Body of pancreas (tissue), 4 donors: ENCODE measurements around the gene TSPAN14. TPM values are rescaled to one million over a fixed set of nuclear protein-coding genes. Genes with fewer than 3 reads are reported as not detected.

Experiments
- ATAC-seq: fragments of 150-250 bp; one replicate; pipeline ENCODE4 v1.9.1; 2016
- DNase-seq, 4 donors: peaks; one replicate each; pipeline ENCODE4 v3.0.0-alpha.2; 2019
- H3K27ac ChIP-seq, 4 donors: fragments of 200-600 bp; sonication (generic); 1 replicate in 3 of 4; 2 replicates in 1 of 4; pipeline versions ENCODE4 v1.5.1 to v1.6.1; 2016 to 2019; ENCODE audit warnings: mild to moderate bottlenecking in 1 of 4, mixed read lengths in 1 of 4, moderate library complexity in 1 of 4
- H3K27me3 ChIP-seq, 2 donors: fragments of 200-600 bp; sonication (generic); one replicate each; pipeline ENCODE4 v1.6.0; 2016; ENCODE audit warnings: mild to moderate bottlenecking in 1 of 2
- H3K36me3 ChIP-seq, 2 donors: fragments of 200-600 bp; sonication (generic); replicated peaks in 1 of 2; 2 replicates each; pipeline ENCODE4 v1.5.1; 2016; ENCODE audit warnings: low read depth in 2 of 2; ENCODE audit not compliant: insufficient read depth in 1 of 2
- H3K4me1 ChIP-seq: fragments of 200-600 bp; sonication (generic); one replicate; pipeline ENCODE4 v1.6.0; 2016
- H3K4me3 ChIP-seq, 2 donors: fragments of 200-600 bp; sonication (generic); 1 replicate in 1 of 2; 2 replicates in 1 of 2; pipeline ENCODE4 v1.5.1; 2016 to 2019
- H3K9me3 ChIP-seq, 3 donors: fragments of 200-600 bp; sonication (generic); 1 replicate in 2 of 3; 2 replicates in 1 of 3; pipeline ENCODE4 v1.5.1; 2016
- CTCF ChIP-seq, 7 experiments: fragments of 450-650 bp in 4 of 7; fragments of 200-600 bp in 3 of 7; sonication (generic) in 3 of 7; IDR thresholded peaks; one replicate each; pipeline ENCODE4 v1.5.1; 2016 to 2019; ENCODE audit warnings: antibody characterized with exemption in 7 of 7
- POLR2A ChIP-seq, 3 donors: fragments of 450-650 bp; IDR thresholded peaks; one replicate each; pipeline ENCODE4 v1.6.1; 2016; ENCODE audit warnings: antibody characterized with exemption in 3 of 3, mild to moderate bottlenecking in 2 of 3
- WGBS, 2 donors: methylation state at CpG; one replicate each; pipeline ENCODE4 v1.1.5; 2017; 5-methylcytosine and 5-hydroxymethylcytosine counted together
- intact Hi-C: fragments of 100-400 bp; cut with DNase I; formaldehyde crosslinking; loops from one replicate; pipeline ENCODE4 v1.15.1; 2023
- total RNA-seq, 2 donors: library from RNA; depleted of rRNA; stranded (reverse); fragments of >200 nt; gene quantifications; one replicate each; pipeline ENCODE4 v1.1.0, GENCODE V29; 2016

Gene TSPAN14
- total RNA-seq, 2 donors from 2014 or later = 22.3 to 63.0 TPM

GRCh38 chr10:80492848-80493521, 38.9 kb downstream of the TSPAN14 start:
- ATAC-seq = no peak

GRCh38 chr10:80493522-80494051, 39.5 kb downstream of the TSPAN14 start:
- no peak for DNase-seq
- Histone ChIP-seq H3K9me3 (no peaks in the 10 kb centered on the region), H3K4me3 (no peak overlapping the region), H3K27ac (peak overlapping the region in 2 of 4 donors; percentile 12 to 73), H3K4me1 (peaks cover 61% of the 10 kb centered on the region), H3K27me3 (no peaks in the 10 kb centered on the region), H3K36me3 (no peaks in the 10 kb centered on the region)
- intact Hi-C loops = no loop called here
- ATAC-seq = no peak
- 52 to 60% methylated on average over 4 of the region's 4 CpGs for whole genome bisulfite sequencing, 2 donors
- no peak for TF ChIP-seq POLR2A (IDR thresholded peaks at IDR 0.05)
- no peak for TF ChIP-seq CTCF (IDR thresholded peaks at IDR 0.05)

More at GRCh38 chr10:80492848-80493521, 38.9 kb downstream of the TSPAN14 start:
- Histone ChIP-seq H3K9me3 (no peaks in the 10 kb centered on the region), H3K36me3 (no peaks in the 10 kb centered on the region), H3K4me3 (no peak overlapping the region), H3K4me1 (peaks cover 61% of the 10 kb centered on the region), H3K27ac (peak overlapping the region in 2 of 4 donors; percentile 12 to 73), H3K27me3 (no peaks in the 10 kb centered on the region)
- intact Hi-C loops = no loop called here
- TF ChIP-seq POLR2A (IDR thresholded peaks at IDR 0.05) (no peak), CTCF (IDR thresholded peaks at IDR 0.05) (no peak)
- DNase-seq = no peak
- 71 to 74% methylated on average over 6 of the region's 6 CpGs for WGBS, 2 donors

- Histone ChIP-seq H3K27me3 (no peaks in the 10 kb centered on the region), H3K36me3 (no peaks in the 10 kb centered on the region), H3K9me3 (no peaks in the 10 kb centered on the region), H3K27ac (peak overlapping the region in 2 of 4 donors; percentile 32 to 85), H3K4me3 (no peak overlapping the region), H3K4me1 (peaks cover 75% of the 10 kb centered on the region)
- 93 to 98% methylated on average over 4 of the region's 4 CpGs for WGBS, 2 donors
- ATAC-seq (no peak), DNase-seq (no peak)
- TF ChIP-seq POLR2A (IDR thresholded peaks at IDR 0.05) (no peak), CTCF (IDR thresholded peaks at IDR 0.05) (no peak)
- intact Hi-C loops = no loop called here
These were observed 42.6 kb downstream of the TSPAN14 start for GRCh38 chr10:80496555-80497172.

GRCh38 chr10:80497187-80498077, 43.3 kb downstream of the TSPAN14 start:
- Histone ChIP-seq H3K36me3 (no peaks in the 10 kb centered on the region), H3K9me3 (no peaks in the 10 kb centered on the region), H3K4me1 (peaks cover 73% of the 10 kb centered on the region), H3K27me3 (no peaks in the 10 kb centered on the region), H3K27ac (peak overlapping the region; percentile 32 to 87 (median 86)), H3K4me3 (no peak overlapping the region)
- intact Hi-C loops = no loop called here
- TF ChIP-seq POLR2A (IDR thresholded peaks at IDR 0.05) (no peak), CTCF (IDR thresholded peaks at IDR 0.05) (no peak)
- peak in 1 of 4 donors; percentile 24 for DNase-seq
- ATAC-seq = no peak
- WGBS, 2 donors = 54 to 76% methylated on average over 7 of the region's 7 CpGs
